GM12878 (cell line): ENCODE data around the gene GSTM4. TPM values are rescaled to one million over a fixed set of nuclear protein-coding genes. Genes with fewer than 3 reads are reported as not detected.
A peak's percentile ranks its signal among the peaks of the same experiment; 100 is the strongest.

Experiments
- ATAC-seq: fragments of 200-7000 bp; cut with Tn5 transposase; 3 replicates; pipeline ENCODE4 v1.9.1; 2020; ENCODE audit warnings: mild to moderate bottlenecking, moderate library complexity
- BruUV-seq: library from RNA; stranded (reverse); fragments of 400-500 nt; replicated peaks from 2 replicates; lab custom pipeline; 2021; lab: Mats Ljungman, UMichigan
- CTCF ChIA-PET: fragments of 300-600 bp; sonication (Branson Sonifier 250); formaldehyde crosslinking; extraction: SDS; loops from one replicate; lab custom pipeline; 2021; ENCODE audit warnings: inconsistent platforms; lab: Yijun Ruan, JAX
- POLR2A ChIA-PET: fragments of 350-600 bp; formaldehyde crosslinking; extraction: SDS; loops from one replicate; lab custom pipeline; 2021; ENCODE audit warnings: inconsistent platforms; lab: Charles Lee
- RAD21 ChIA-PET: fragments of 300-600 bp; sonication (Branson Sonifier 250); formaldehyde crosslinking; loops from one replicate; lab custom pipeline; 2023; ENCODE audit warnings: antibody characterized with exemption; ENCODE audit not compliant: unreplicated experiment; lab: Charles Lee
- SMC1A ChIA-PET: fragments of 300-600 bp; sonication (Branson Sonifier 250); formaldehyde crosslinking; loops from one replicate; lab custom pipeline; 2023; ENCODE audit not compliant: unreplicated experiment, uncharacterized antibody; lab: Charles Lee
- DNase-seq: peaks from one replicate; pipeline ENCODE4 v3.0.0-alpha.2; 2011; ENCODE audit warnings: low read depth, low spot score
- FAIRE-seq: peaks from 3 replicates; lab custom pipeline; 2011; peaks lifted over from hg19 to GRCh38; lab: Jason Lieb, UNC
- H2AFZ ChIP-seq: 2 replicates; pipeline ENCODE4 v1.6.0; 2011; ENCODE audit warnings: low read depth, low read length, control low read depth; ENCODE audit not compliant: control insufficient read depth
- H3K27ac ChIP-seq: 2 replicates; pipeline ENCODE4 v1.5.1; 2011; ENCODE audit warnings: control low read depth; ENCODE audit not compliant: control insufficient read depth, insufficient read depth
- H3K27me3 ChIP-seq, 2 experiments: replicated peaks in 1 of 2; 2 replicates each; pipeline versions ENCODE4 v1.6.0 to v1.6.1; 2011; ENCODE audit warnings: low read length in 1 of 2; ENCODE audit not compliant: control insufficient read depth in 2 of 2, insufficient read depth in 2 of 2
- H3K36me3 ChIP-seq, 2 experiments: 2 replicates each; pipeline ENCODE4 v1.5.1; 2011; ENCODE audit warnings: low read length in 1 of 2; ENCODE audit not compliant: control insufficient read depth in 2 of 2, insufficient read depth in 2 of 2
- H3K4me1 ChIP-seq: 2 replicates; pipeline ENCODE4 v1.6.1; 2011; ENCODE audit warnings: mild to moderate bottlenecking, low read length, moderate library complexity, mixed read lengths; ENCODE audit not compliant: control insufficient read depth, insufficient read depth
- H3K4me2 ChIP-seq: 2 replicates; pipeline ENCODE4 v1.6.0; 2011; ENCODE audit warnings: control low read depth; ENCODE audit not compliant: control insufficient read depth, insufficient read depth
- H3K4me3 ChIP-seq: fragments of 200-600 bp; sonication (generic); 2 replicates; pipeline ENCODE4 v1.5.1; 2016
- H3K79me2 ChIP-seq: 2 replicates; pipeline ENCODE4 v1.6.0; 2011; ENCODE audit warnings: low read length; ENCODE audit not compliant: control insufficient read depth, insufficient read depth
- H3K9ac ChIP-seq: 2 replicates; pipeline ENCODE4 v1.8.0; 2011; ENCODE audit warnings: low read length, control low read depth, mixed read lengths; ENCODE audit not compliant: control insufficient read depth, insufficient read depth
- H3K9me3 ChIP-seq: replicated peaks from 3 replicates; pipeline ENCODE4 v1.5.1; 2011; ENCODE audit warnings: mild to moderate bottlenecking, low read length; ENCODE audit not compliant: control insufficient read depth, insufficient read depth
- H4K20me1 ChIP-seq: 2 replicates; pipeline ENCODE4 v1.6.0; 2011; ENCODE audit not compliant: control insufficient read depth, insufficient read depth
- BHLHE40 ChIP-seq, 2 experiments: fragments of 450-650 bp in 1 of 2; IDR thresholded peaks; 2 replicates each; pipeline ENCODE4 v1.6.1; 2011 to 2017; ENCODE audit warnings: low read depth in 2 of 2, borderline replicate concordance in 1 of 2, improper control_type of control experiment in 1 of 2, low read length in 1 of 2, mild to moderate bottlenecking in 1 of 2
- ETV6 ChIP-seq, 2 experiments: fragments of 450-650 bp in 1 of 2; IDR thresholded peaks in 1 of 2; conservative IDR thresholded peaks in 1 of 2; 2 replicates each; pipeline ENCODE4 v1.6.1; 2014; ENCODE audit warnings: antibody characterized with exemption in 1 of 2, borderline replicate concordance in 1 of 2, low read depth in 1 of 2, mild to moderate bottlenecking in 1 of 2, moderate library complexity in 1 of 2
- LARP7 ChIP-seq: fragments of 450-650 bp; IDR thresholded peaks from 2 replicates; pipeline ENCODE4 v1.6.1; 2017; ENCODE audit warnings: mild to moderate bottlenecking
- MEF2B ChIP-seq: fragments of 450-650 bp; IDR thresholded peaks from 2 replicates; pipeline ENCODE4 v1.6.1; 2018; ENCODE audit warnings: mild to moderate bottlenecking, moderate library complexity; ENCODE audit not compliant: partially characterized antibody, poor library complexity, severe bottlenecking
- SKIL ChIP-seq: fragments of 450-650 bp; IDR thresholded peaks from 2 replicates; pipeline ENCODE4 v1.6.1; 2017; ENCODE audit warnings: mild to moderate bottlenecking, low read depth, inconsistent platforms; ENCODE audit not compliant: poor library complexity, severe bottlenecking
- SMAD1 ChIP-seq: fragments of 450-650 bp; IDR thresholded peaks from 2 replicates; pipeline ENCODE4 v1.6.1; 2018; ENCODE audit warnings: mild to moderate bottlenecking, low read depth; ENCODE audit not compliant: partially characterized antibody
- SRF ChIP-seq, 2 experiments: IDR thresholded peaks; 2 replicates each; pipeline ENCODE4 v1.6.1; 2011; ENCODE audit warnings: low read depth in 2 of 2, low read length in 2 of 2, mild to moderate bottlenecking in 1 of 2, moderate library complexity in 1 of 2
- USF1 ChIP-seq: IDR thresholded peaks from 2 replicates; pipeline ENCODE4 v1.6.1; 2011; ENCODE audit warnings: borderline replicate concordance, low read depth, mild to moderate bottlenecking, moderate library complexity, mixed read lengths, low read length; ENCODE audit not compliant: insufficient read depth; ENCODE audit errors: extremely low read length
- WGBS: methylation state at CpG from one replicate; pipeline ENCODE4 v1.1.6; 2016; ENCODE audit warnings: low lambda C conversion rate; ENCODE audit not compliant: insufficient replicate concordance, insufficient coverage; ENCODE audit errors: missing lambda C conversion rate; 5-methylcytosine and 5-hydroxymethylcytosine counted together
- in situ Hi-C: fragments of 300-500 bp; cut with MboI; formaldehyde crosslinking; loops from 9 replicates; pipeline ENCODE4 v1.14.3; 2018; ENCODE audit warnings: mixed read lengths
- intact Hi-C: fragments of 100-400 bp; cut with micrococcal nuclease; formaldehyde crosslinking; loops from one replicate; pipeline ENCODE4 v1.14.2; 2022; ENCODE audit not compliant: unreplicated experiment
- polyA plus RNA-seq, 11 experiments: library from polyadenylated mRNA; depleted of rRNA in 4 of 11; unstranded in 6 of 11; stranded (reverse) in 5 of 11; fragments of >200 nt; fragmentation: Nextera tagmentation in 4 of 11; fragmentation: Illumina TruSeq in 1 of 11; extraction: Ambion mirVana in 4 of 11; extraction: Trizol in 1 of 11; gene quantifications; 1 replicate in 1 of 11; 2 replicates in 10 of 11; pipeline versions ENCODE4 v1.2.1 to v1.2.3, GENCODE V29; 2011 to 2016; ENCODE audit warnings: inconsistent platforms in 2 of 11, missing spikeins in 2 of 11, low read depth in 1 of 11
- total RNA-seq, 4 experiments: library from RNA; depleted of rRNA in 3 of 4; stranded (reverse); fragments of >200 nt in 3 of 4; fragmentation: Illumina TruSeq in 1 of 4; extraction: Trizol in 1 of 4; gene quantifications; 2 replicates each; pipeline versions ENCODE4 v1.2.1 to v1.2.3, GENCODE V29; 2013 to 2021

The GSTM4 gene
- total and polyA plus RNA-seq, 10 of the 15 experiments (the other 5 are each of a cell fraction or from before 2014, with no cell fraction given) = 14.3 to 37.2 (median 23.0) TPM

GRCh38 chr1:109668123-109668775 lies 12.3 kb downstream of the GSTM4 start:
- H3K27ac ChIP-seq = no peak overlapping the region
- H3K9me3 ChIP-seq = no peaks in the 10 kb centered on the region
- DNase-seq = no peak
- no peaks in the 10 kb centered on the region for H4K20me1 ChIP-seq
- peak overlapping the region; percentile 4; the same call in 1 of the 2 replicates for H3K9ac ChIP-seq
- peak overlapping the region; percentile 29 for H2AFZ ChIP-seq
- peak overlapping the region; percentile 63 for H3K4me3 ChIP-seq
- CTCF ChIA-PET = interaction anchor here (0.6 to 1.8 kb wide), 3 partner anchors 10 to 28 kb away, joined by 4 to 6 read pairs (median 4); no protein-coding TSS in a partner anchor
- no peaks in the 10 kb centered on the region for H3K79me2 ChIP-seq
- no peak for TF ChIP-seq SRF (IDR thresholded peaks at IDR 0.05; ENCODE audit: low read depth in 2 of 2, low read length in 2 of 2)
- TF ChIP-seq LARP7 = no peak
- no peak for TF ChIP-seq BHLHE40 (IDR thresholded peaks at IDR 0.05; ENCODE audit: borderline replicate concordance in 1 of 2, low read depth in 2 of 2, low read length in 1 of 2)
- no peak for TF ChIP-seq MEF2B
- TF ChIP-seq ETV6 (conservative IDR thresholded peaks at IDR 0.05 in 1 of 2, IDR thresholded peaks at IDR 0.05 in 1 of 2; ENCODE audit: borderline replicate concordance in 1 of 2, low read depth in 1 of 2) = no peak
- no peak for TF ChIP-seq SKIL
- TF ChIP-seq SMAD1 = no peak
- no peak for TF ChIP-seq USF1
- RAD21 ChIA-PET = interaction anchor here (0.9 to 1.0 kb wide), 2 partner anchors 15 to 106 kb away, joined by 3 read pairs; no protein-coding TSS in a partner anchor
- BruUV-seq = no TSS peak
- POLR2A ChIA-PET = no interaction called here
- H3K27me3 ChIP-seq = no peaks in the 10 kb centered on the region
- 13% methylated on average over 24 of the region's 26 CpGs for WGBS
- no peaks in the 10 kb centered on the region for H3K36me3 ChIP-seq
- in situ Hi-C loops = no loop called here
- no peak; the same call in 2 of the 3 replicates for ATAC-seq
- intact Hi-C loops = no loop called here
- H3K4me1 ChIP-seq = peaks cover 10% of the 10 kb centered on the region
- peak overlapping the region; percentile 87 for H3K4me2 ChIP-seq
- FAIRE-seq = no peak
- SMC1A ChIA-PET = interaction anchor here (1.1 kb wide), 1 partner anchor 317 kb away, joined by 3 read pairs; the partner anchor contains the start of gene AHCYL1
